ENCODE measurements around the gene INIP.

GRCh38 chr9:112719696-112720095 lies 1.8 kb upstream of the INIP start:
- TF ChIP-seq CTCF (IDR thresholded peaks at IDR 0.05; ENCODE audit: low read length) (no peak), EZH2 (optimal IDR thresholded peaks at IDR 0.05; ENCODE audit: low read depth, low read length) (no peak)

Measured in MM.1S (cell line).